ENCODE data around the gene FRK.
"Not testable (repeated sequence)": the region's sequence is repeated elsewhere in the genome, so short reads cannot be mapped to it uniquely, and the experiment has no call there.

Gene FRK, protein sequence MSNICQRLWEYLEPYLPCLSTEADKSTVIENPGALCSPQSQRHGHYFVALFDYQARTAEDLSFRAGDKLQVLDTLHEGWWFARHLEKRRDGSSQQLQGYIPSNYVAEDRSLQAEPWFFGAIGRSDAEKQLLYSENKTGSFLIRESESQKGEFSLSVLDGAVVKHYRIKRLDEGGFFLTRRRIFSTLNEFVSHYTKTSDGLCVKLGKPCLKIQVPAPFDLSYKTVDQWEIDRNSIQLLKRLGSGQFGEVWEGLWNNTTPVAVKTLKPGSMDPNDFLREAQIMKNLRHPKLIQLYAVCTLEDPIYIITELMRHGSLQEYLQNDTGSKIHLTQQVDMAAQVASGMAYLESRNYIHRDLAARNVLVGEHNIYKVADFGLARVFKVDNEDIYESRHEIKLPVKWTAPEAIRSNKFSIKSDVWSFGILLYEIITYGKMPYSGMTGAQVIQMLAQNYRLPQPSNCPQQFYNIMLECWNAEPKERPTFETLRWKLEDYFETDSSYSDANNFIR

DNA sequence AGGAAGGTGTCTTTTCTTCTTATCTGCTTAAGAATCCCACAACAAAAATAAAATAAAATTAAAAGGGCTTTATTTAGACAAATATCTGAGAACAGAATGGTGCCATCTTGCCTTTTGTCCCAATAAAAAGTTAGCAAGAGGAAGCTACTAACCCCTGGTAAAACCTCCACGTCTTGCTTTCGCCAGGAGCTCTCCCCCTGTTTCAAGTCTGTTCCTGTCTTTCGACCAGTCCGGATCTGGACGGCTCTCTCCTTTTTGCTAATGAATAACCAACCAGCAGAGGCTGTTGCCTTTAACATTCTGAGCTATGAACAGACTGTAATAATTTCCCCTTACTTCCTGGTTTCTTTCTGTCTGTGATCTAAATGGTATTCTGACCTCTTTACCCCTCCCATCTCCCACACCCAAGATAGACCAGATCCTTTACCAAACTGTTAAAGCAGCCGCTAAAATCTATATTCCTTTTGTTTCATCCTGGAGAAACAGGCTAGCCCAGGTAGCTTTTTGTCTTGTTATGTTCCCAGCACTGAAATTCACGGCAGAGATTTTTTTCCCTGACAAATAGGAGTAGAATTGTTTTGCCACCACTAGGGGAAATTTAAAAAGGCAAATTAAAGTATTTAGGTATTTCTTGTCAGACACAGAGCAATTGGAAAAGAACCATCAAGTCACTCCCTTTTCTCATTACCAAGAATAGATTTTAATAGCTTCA is at the start of gene FRK:
FRK (minus strand) TSS at position 320 of the 712 bp plus-strand sequence. CDS start 580 bp downstream, outside the sequence.
- peak; percentile 29 for DNase-seq

DNA sequence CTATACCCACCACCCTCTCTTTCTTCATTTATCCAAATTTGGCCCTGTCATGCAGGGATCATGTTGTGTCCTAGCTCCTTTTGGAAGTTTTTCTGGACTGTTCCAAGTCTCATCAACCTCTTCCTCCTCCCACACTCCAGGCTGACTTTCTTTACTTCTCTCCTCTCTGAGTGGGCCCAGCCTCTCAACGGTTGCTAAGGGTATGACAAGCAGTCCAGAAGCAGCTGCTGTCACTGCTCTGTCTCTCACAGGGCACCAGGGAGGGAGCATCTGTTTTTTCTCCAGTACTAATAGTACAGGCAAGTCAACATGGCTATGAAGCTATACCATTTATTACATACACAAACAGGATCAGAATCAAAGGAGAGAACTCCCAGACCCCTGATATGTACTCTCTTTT is 48.1 kb upstream of the FRK start:
- DNase-seq = no peak

DNA sequence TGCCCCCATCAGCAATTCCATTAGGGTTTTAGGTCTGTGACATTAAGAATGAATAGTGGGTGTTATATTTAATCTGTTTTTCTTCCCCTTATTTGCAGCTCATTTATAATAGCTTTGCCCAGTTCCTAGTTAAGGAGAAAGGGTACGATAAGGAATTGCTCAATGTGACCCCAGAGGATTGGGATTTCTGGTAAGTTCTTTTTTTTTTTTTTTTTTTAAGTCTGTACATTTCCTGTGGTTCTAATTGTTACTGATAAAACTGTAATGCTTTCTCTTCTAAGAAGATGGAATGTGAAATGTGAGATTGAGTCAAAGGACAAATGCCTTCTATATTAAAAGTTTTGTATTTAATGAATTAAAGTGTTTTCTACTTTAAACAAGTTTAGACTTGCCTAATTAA is 45.5 kb upstream of the FRK start:
- DNase-seq = no peak

DNA sequence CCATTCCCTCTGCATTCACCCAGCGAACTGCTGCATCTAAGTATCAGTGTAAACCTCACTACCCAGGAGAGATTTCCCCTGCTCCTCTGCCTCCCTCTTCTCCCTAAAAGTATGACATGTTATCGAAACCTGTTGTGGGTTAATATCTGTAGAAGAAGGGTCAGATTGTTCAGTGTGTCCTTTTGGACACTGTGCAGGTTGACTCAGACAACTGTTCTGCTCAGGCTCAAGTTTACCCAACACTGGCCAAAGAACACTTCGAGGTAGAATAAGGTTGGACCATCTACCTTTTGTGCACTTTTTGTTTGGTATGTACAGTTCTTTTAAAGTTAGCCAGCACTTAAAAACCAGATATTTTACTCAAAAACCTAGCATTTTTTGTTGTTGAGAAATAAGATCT is 44.6 kb upstream of the FRK start:
- no peak for DNase-seq

DNA sequence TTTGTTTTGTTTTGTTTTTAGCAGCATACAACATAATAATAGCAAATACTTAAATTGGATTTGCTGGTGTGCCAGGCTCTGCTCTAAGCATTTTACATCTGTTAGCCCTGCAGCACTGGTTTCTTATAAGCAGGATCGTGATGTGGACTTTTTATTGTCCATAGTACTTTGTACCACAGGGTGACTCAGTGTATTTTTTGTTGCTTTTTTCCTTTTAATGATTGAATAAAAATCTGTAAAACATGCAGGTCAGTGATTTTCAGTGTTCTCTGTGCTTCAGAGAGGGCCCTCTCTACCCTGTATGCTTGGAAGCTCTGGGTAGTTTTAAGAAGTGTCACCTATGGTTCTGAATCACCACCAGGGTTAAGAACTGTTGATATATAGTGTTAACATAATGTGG is 43.9 kb upstream of the FRK start:
- DNase-seq = no peak

DNA sequence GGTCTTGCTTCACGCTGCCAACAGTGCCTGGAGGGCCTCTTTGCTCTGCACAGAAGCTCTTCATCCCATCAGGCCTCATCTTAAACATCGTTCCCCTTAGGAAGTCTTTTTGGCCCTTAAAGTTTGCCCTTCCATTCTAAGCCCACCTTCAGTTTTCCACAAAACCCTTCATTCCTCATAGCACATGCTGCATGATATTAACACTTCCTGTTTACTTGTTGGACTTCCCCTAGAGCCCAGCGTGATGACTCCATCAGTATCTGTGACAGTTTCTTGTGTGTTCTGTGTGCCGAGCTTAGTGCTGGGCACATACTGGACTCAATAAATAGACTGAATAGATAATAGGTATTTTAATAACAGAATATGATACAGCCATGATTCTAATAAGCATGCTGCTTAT is 42.2 kb upstream of the FRK start:
- DNase-seq = no peak

DNA sequence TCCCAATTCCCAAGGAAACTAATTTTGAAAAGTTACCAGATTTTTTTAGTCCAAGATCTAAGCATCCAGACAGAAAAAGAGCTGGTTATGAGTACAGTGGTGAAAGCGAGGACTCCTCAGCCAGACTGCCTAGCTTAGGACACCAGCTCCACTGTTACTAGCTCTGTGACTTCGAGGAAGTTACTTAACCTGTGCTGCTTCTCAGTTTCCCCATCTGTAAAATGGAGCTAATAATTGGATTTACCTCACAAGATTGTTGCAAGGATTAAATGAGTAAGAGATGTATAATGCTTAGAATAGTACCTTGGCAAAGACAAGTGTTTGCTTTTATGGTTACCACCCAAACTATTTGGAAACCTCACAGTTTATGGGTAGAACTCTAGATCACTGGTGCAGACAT is 41.1 kb upstream of the FRK start:
- no peak for DNase-seq

DNA sequence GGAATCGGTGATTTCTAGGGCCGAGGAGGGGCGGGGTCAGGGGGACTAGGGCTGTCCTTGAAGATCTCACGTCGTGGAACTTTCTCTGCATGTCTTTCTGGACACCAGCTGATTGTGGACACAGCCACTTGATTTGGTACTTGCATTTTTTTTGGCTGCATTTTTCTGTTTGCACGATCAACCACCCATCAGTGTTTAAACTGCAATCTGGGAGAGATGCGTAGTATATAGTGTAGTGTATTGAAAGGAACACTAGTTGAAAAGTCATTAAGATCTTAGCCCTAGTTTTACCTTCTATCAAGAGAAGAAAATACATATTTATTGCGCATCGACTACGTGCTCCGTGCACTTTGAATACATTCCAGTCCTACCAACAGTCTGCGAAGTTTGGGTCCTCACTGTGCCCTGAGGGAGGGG is 40.6 kb upstream of the FRK start:
- peak; percentile 30 for DNase-seq

DNA sequence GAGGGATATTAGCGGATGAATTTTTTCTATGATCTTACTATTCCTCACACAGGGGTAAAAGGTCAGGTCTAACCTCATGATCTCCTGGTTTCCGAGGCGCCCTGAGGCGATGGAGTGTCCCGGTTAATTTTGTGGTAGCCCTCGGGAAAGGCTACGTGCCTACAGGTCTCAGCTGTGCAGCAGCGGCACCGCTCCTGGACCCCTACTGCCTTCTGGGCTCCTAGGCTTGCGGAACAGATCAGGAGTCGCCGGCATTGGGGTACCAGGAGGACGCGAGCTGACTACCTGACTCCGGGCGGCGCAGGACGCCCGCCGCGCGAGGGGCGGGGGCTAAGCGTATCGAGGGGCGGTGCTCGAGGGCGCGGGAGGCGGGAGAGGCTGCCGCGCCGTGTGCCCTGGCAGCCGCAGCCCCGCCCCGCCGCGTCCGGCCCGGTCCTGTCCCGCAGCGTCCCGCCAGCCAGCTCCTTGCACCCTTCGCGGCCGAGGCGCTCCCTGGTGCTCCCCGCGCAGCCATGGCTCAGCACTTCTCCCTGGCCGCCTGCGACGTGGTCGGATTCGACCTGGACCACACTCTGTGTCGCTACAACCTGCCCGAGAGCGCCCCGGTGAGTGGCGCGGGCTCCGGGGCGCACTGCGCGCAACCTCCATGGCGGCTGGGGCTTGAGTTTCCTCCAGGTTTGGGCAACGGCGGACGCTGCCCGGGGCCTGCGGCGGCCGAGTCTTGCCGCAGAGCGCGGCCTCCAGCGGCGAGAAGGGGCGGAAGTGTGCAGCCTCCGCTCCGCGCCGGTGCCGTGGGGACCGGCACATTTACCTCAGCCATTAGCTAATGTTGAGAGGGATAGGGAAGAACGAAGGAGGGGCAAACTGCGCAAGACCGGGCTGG is 40.0 kb upstream of the FRK start, which contains the start of gene NT5DC1:
NT5DC1 (plus strand) TSS at position 435 of the 883 bp plus-strand sequence; CDS start at position 513, 78 bp downstream.
- DNase-seq = peak; percentile 88

DNA sequence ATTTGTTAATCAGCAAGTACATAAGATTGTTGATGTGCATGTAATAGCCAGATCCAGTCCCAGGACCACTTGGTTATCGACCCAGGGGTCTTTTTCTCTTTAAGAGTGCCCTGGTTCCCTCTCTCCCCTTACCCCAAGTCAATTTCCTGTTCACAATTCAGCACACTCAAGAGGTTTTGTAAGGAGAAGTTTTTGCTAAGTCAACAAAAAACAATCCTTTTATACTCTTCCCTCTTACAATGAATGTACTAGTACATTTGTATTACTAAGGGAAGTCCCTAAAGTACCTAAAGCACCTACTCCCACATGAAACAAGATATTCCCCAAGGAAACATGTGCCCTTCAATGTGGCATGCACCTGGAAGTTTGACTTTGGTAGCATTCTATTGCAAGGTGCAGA is 38.3 kb upstream of the FRK start:
- no peak for DNase-seq

DNA sequence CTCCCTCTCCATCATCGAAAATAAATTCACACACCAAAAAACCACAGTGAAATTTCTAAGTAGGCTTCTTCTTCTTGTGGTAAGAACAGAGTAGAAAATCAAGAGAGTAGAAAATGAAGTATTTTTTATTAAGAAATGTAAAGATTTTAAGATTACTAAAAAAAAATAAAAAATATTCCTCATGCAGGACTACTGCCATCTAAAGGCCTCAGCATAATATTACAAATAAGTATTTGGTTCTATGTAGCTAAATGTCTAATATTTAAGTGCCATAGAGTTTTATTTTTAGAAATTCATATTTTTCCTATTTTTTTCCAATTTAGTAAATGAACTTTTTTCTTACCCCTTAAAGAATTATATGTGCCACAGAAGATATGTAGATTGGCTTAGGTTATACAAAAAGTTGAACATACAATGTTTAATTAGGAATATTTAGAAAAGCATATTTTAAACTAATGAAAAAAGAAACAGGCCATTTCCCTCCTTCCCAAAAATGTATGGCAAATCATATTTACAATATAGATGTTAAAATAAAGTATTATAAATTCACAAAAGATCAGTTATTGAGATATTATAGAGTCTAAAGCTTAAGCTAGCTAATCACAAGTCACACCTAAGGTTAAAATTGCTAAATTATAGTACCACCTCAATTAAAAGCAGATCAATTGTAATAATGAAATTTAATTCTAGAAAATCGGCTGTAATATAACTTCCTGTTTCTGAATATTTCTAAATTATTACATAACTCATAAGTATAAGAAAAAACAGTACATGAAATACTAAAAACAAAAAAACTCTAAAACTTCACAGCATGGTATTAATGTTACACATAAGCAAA is 36.5 kb upstream of the FRK start:
- DNase-seq = no peak

DNA sequence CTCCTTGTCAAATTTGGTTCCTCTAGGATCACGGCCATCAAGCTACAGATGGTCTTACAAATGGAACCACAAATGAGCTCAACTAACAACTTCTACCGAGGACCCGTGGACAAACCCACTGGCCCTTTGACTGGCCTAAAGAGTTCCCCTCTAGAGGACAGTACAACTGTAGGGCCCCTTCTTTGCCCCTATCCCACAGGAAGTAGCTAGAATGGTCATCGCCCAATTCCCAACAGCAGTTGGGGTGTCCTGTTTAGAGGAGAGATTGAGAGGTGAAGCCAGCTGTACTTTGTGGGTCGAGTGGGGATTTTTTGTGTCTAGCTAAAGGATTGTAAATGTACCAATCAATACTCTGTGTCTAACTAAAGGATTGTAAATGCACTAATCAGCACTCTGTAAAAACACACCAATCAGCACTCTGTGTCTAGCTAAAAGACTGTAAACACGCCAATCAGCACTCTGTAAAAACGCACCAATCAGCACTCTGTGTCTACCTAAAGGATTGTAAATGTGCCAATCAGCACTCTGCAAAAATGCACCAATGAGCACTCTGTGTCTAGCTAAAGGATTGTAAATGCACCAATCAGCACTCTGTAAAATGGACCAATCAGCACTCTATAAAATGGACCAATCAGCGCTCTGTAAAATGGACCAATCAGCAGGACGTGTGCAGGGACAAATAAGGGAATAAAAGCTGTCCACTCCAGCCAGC is 35.5 kb upstream of the FRK start:
- not testable (repeated sequence) for DNase-seq

DNA sequence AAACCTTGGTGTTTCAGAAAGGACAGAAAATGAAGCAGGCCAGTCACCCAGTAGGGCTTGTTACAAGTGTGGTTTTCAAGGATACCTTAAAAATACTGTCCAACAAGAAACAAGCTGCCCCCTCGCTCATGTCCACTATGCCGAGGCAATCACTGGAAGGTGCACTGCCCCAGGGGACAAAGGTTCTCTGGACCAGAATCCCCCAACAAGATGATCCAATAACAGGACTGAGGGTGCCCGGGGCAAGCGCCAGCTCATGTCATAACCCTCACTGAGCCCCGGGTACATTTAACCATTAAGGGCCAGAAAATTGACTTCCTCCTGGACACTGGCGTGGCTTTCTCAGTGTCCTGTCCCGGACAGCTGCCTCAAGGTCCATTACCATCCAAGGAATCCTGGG is 33.4 kb upstream of the FRK start:
- DNase-seq = no peak

DNA sequence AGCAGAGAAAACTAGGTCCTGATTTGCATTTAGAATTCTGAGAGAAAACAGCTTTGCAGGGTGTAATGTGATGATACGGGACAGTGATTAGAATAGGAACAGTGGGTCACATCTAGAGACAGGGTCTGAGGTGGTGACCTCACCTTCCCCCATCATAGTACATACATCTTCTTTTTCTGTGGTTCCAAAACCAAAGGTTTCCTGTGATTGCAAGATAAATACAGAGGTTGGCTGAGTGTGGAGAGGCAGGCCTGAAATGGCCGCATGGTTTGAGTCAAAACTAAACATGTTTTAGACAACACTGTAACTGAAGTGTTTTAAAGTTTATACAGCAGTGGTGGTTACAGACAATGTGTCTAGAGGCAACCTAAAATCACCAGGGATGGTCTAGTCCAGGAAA is 29.6 kb upstream of the FRK start:
- no peak for DNase-seq

DNA sequence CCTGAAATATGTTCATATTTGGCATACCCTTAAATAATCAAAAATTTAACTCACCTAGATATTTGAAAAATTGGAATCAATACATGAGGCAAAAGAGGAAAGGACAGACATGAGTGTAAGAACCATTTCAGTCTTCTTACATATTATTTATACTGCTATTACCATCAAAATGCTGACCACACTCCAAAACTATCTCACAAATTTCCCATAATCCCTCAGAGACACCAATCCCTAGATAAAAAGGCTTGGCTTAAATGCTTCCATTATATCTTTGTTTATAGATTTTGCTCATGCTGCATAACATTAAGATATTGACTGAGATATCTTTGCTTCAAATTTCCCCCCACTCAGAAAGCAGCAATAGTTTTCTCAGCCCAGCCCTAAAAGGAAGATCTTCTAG is 28.3 kb upstream of the FRK start:
- DNase-seq = no peak

DNA sequence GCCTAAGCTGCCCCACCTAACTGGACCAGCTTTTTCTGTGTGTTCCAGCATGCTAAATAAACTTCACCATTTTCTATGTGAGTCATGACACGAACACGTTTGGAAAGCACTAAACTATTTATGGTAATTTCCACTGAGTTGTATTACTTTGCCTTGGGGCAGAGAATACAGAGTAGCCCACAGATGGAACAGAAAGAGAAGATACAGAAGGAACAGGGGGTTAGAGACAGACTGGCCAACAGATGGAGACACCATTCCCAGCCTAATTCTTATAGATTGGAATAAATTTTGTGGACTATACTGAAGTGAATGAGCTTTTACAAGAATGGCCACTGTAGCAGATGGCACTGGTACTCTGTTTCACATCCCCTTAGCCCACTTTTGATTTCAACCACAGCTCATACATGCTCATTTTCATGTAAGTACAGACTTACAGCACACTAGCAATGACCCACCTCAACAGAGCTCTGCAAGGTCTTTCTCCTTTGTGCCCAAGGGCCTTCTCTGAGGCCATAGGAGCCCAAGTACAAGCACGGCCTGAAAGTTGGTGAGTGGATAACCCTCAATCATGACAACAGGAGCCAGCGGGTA is 26.8 kb upstream of the FRK start:
- no peak for DNase-seq

DNA sequence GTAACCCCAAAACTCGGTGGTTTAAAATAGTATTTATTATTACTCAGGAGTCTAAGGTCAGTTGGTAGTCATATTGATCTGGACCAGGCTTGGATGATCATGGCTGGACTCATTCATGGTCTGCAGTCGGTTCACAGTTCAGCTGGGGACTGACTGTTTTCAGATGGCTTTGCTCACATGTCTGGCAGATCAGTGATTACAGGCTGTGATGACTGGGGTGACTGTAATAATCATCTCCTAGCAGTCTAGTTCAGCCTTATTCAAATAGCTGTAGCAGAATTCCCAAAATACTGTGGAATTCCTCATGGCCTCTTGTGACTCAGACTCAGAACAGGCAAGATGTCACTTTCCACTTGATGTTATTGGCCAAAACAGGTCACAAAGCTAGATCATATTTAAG is 23.6 kb upstream of the FRK start:
- no peak for DNase-seq

DNA sequence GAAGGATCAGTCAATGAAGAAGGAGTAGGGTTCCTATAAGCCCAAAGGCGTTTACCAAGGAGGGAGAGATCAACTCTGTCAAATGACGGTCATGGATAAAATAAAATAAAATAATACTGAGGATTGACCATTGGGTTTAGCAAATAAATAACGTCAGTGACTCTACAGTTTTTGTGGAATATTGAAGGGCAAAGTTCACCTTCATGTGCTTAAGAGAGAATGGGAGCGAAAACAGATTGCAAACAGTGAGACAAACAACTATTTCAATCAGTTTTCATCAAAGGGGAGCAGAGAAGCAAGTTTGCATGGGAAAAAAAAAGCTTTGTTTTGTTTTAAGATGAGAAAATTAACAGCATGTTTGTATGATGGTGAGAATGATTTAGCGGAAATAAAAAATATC is 22.4 kb upstream of the FRK start:
- no peak for DNase-seq

DNA sequence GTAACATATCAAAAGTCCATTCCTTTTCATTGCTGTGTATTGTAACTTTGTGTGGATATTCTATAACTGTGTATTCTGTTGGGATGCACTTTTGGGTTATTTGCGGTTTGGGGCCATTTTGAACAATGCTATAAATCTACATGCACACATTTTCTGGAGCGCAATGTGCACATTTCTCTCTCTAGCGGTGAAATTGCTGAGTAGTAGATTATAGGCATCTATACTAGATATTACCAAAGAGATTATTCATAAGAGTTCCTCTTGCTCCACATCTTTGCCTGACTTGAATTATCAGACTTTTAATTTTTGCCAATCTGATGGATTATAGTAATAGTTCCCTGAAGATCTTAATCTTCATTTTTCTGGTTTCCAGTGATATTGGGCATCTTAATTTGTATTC is 18.3 kb upstream of the FRK start:
- DNase-seq = no peak

DNA sequence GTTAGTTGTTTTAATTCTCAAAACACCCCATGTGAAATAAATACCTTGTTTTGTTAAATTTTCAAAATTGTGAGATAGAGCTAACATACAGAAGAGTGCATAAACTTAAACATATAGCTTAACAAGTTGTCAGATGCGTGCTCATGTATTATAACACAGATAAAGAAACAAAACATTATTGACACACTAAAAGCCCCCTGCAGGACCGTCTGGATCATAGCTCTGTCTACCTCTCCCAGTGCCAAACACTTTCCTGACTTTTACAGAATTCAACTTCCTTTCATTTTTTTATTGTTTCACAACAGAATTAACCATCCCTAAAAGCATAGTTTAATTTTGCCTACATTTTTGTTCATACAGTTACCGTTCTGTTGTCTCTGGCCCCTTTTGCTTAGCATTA is 17.8 kb upstream of the FRK start:
- DNase-seq = no peak

Data from right hindlimb (tissue), 1 donor.